ENCODE measurements around the gene ATRIP.
"Not testable (repeated sequence)": the region's sequence is repeated elsewhere in the genome, so short reads cannot be mapped to it uniquely, and the experiment has no call there.

The ATRIP gene

DNA sequence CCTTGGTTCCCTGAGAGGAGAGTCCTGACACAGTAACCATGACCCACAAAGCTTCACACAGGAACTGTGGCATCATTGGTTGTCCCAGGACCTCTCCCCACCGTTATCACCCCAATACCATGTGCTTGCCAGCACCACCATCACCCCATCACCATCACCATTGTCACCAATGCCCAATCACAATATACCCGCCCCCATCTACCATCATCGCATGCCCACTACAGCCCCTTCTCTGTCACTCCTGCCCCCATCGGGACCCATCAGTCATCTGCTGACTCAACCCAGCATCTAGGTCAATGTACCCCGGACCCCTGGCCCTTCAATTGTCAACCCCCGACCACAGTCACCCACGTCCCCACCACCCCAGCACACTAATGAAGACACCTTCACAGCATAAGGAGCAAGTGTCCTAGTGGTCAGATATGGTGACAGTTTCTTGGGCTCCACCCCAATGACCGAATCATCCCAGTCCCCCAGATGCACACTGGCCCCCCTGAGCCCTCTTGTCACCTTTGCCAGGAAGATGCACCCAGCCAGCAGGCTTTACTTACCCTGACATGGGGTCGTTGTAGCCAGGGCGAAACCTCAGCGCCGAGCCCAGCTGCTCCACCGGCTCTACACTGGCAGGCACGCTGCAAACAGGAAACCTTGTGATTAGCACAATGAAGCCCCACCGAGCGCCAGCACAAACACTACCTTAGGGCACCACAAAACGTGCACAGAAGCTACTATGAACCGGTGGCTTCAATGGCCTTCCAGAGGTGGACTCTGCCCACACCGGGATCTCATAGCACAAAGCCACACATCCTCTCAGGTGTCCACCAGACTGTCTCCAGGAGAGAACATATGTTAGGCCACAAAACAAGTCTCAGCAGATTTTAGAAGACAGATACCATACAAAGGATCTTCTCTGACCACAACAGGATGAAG lies 32.4 kb downstream of the ATRIP start:
- H3K4me3 ChIP-seq (ENCODE audit: low read length): no peak overlapping the region
- DNase-seq (ENCODE audit: low read depth, low spot score): no peak
- no peaks in the 10 kb centered on the region for H3K27me3 ChIP-seq (ENCODE audit: control insufficient read depth, insufficient read depth, low read length)
- H3K36me3 ChIP-seq (ENCODE audit: control insufficient read depth, insufficient read depth, low read length): no peaks in the 10 kb centered on the region
- peaks cover 8% of the 10 kb centered on the region for H3K4me1 ChIP-seq (ENCODE audit: control insufficient read depth, insufficient read depth, low read length)
- no peaks in the 10 kb centered on the region for H3K9me3 ChIP-seq (ENCODE audit: control insufficient read depth, insufficient read depth, low read length)
- no peak overlapping the region for H3K27ac ChIP-seq (ENCODE audit: low read length)
- no CpG with 5 or more reads among the region's 19 CpGs for WGBS (ENCODE audit: insufficient coverage, insufficient read length)

DNA sequence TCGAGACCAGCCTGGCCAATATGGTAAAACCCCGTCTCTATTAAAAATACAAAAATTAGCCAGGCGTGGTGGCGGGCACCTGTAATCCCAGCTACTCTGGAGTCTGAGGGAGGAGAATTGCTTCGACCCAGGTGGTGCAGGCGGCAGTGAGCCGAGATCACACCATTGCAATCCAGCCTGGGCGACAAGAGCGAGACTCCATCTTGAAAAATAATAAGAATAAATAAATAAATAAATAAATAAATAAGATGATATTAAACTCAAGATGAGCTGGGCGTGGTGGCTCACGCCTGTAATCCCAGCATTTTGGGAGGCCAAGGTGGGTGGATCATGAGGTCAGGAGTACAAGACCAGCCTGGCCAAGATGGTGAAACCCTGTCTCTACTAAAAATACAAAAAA lies 34.4 kb downstream of the ATRIP start:
- H3K4me3 ChIP-seq (ENCODE audit: low read length); H3K36me3 ChIP-seq (ENCODE audit: control insufficient read depth, insufficient read depth, low read length); H3K27ac ChIP-seq (ENCODE audit: low read length); H3K27me3 ChIP-seq (ENCODE audit: control insufficient read depth, insufficient read depth, low read length); H3K4me1 ChIP-seq (ENCODE audit: control insufficient read depth, insufficient read depth, low read length); DNase-seq (ENCODE audit: low read depth, low spot score); H3K9me3 ChIP-seq (ENCODE audit: control insufficient read depth, insufficient read depth, low read length): not testable (repeated sequence)
- no CpG with 5 or more reads among the region's 11 CpGs for WGBS (ENCODE audit: insufficient coverage, insufficient read length)

DNA sequence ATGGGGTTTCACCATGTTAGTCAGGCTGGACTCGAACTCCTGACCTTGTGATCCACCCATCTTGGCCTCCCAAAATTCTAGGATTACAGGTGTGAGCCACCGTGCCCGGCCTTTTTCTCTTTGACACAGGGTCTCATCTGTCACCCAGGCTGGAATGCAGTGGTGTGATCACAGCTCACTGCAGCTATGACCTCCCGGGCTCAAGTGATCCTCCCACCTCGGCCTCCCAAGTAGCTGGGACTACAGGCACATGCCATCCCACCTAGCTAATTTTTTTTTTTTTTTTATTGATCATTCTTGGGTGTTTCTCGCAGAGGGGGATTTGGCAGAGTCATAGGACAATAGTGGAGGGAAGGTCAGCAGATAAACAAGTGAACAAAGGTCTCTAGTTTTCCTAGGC lies 36.3 kb downstream of the ATRIP start:
- not testable (repeated sequence) for H3K9me3 ChIP-seq (ENCODE audit: control insufficient read depth, insufficient read depth, low read length); H3K4me3 ChIP-seq (ENCODE audit: low read length); H3K27ac ChIP-seq (ENCODE audit: low read length); H3K27me3 ChIP-seq (ENCODE audit: control insufficient read depth, insufficient read depth, low read length); H3K36me3 ChIP-seq (ENCODE audit: control insufficient read depth, insufficient read depth, low read length); H3K4me1 ChIP-seq (ENCODE audit: control insufficient read depth, insufficient read depth, low read length); DNase-seq (ENCODE audit: low read depth, low spot score)
- WGBS (ENCODE audit: insufficient coverage, insufficient read length): no CpG with 5 or more reads among the region's 6 CpGs

DNA sequence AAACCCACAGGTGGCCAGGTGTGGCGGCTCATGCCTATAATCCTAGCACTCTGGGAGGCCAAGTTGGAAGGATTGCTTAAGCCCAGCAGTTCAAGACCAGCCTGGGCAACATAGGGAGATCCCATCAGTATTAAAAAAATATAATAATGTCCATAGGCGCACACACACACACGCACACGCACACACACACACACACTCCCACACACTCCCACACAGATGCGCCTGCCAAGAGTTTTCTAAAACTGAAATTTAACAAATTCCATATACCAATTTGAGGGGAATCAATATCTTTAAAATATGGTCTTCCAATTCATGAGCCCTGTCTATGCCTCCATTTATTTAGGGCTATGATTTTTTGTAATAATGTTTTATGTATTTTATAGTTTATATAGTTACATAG lies 40.4 kb downstream of the ATRIP start:
- 100% methylated on average over 2 of the region's 5 CpGs for WGBS (ENCODE audit: insufficient coverage, insufficient read length)
- H3K36me3 ChIP-seq (ENCODE audit: control insufficient read depth, insufficient read depth, low read length): no peaks in the 10 kb centered on the region

DNA sequence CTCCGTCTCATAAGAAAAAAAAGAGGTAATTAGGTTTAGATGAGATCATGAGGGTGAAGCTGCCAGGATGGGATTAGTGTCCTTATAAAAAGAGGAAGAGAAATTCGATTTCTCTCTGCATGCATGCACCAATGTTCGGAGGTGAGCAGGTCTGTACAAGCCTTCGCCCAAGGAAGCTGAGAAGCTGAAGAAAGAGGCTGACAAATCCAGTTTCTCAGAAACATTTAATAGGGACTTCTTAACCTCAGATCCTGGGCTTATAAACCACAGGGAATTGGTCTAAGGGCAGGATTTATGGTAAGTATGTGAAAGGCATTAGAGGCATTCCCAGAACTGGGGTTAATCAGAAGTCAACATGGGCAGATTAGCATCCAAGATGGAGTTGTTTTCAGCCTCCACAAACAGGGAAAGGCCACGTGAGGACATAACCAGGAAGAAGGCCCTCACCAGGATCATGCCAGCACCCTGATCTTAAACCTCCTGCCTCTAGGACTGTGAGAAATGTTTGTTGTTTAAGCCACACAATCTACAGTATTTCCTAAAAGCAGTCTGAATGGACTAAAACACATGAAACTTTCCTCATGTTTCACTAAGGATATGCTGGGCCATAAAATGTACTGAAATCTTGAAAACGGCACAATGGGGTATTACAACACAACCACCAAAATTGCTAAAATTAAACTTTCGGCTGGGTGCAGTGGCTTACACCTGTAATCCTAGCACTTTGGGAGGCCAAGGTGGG lies 46.1 kb downstream of the ATRIP start:
- WGBS (ENCODE audit: insufficient coverage, insufficient read length): no CpG with 5 or more reads among the region's 7 CpGs
- no peaks in the 10 kb centered on the region for H3K9me3 ChIP-seq (ENCODE audit: control insufficient read depth, insufficient read depth, low read length)
- no peaks in the 10 kb centered on the region for H3K27me3 ChIP-seq (ENCODE audit: control insufficient read depth, insufficient read depth, low read length)
- no peaks in the 10 kb centered on the region; the same call in 1 of the 2 replicates for H3K4me1 ChIP-seq (ENCODE audit: control insufficient read depth, insufficient read depth, low read length)
- DNase-seq (ENCODE audit: low read depth, low spot score): no peak
- H3K27ac ChIP-seq (ENCODE audit: low read length): no peak overlapping the region
- H3K36me3 ChIP-seq (ENCODE audit: control insufficient read depth, insufficient read depth, low read length): no peaks in the 10 kb centered on the region
- H3K4me3 ChIP-seq (ENCODE audit: low read length): no peak overlapping the region

More for the DNA sequence above, 40.4 kb downstream of the ATRIP start:
- H3K4me3 ChIP-seq (ENCODE audit: low read length): no peak overlapping the region
- no peaks in the 10 kb centered on the region for H3K27me3 ChIP-seq (ENCODE audit: control insufficient read depth, insufficient read depth, low read length)
- no peak overlapping the region for H3K27ac ChIP-seq (ENCODE audit: low read length)
- no peaks in the 10 kb centered on the region; the same call in 1 of the 2 replicates for H3K9me3 ChIP-seq (ENCODE audit: control insufficient read depth, insufficient read depth, low read length)
- H3K4me1 ChIP-seq (ENCODE audit: control insufficient read depth, insufficient read depth, low read length): no peaks in the 10 kb centered on the region; the same call in 1 of the 2 replicates
- DNase-seq (ENCODE audit: low read depth, low spot score): no peak

DNA sequence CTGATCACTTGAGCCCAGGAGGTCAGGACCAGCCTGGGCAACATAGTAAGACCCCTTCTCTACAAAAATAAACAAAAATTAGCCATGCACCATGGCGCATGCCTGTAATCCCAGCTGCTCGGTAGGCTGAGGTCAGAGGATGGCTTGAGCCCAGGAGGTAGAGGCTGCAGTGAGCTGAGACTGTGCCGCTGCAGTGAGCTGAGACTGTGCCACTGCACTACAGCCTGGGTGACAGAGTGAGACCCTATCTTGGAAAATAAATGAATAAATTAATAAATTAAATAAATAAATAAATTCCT lies 46.6 kb downstream of the ATRIP start:
- DNase-seq (ENCODE audit: low read depth, low spot score): no peak
- H3K36me3 ChIP-seq (ENCODE audit: control insufficient read depth, insufficient read depth, low read length): no peaks in the 10 kb centered on the region
- WGBS (ENCODE audit: insufficient coverage, insufficient read length): no CpG with 5 or more reads among the region's 3 CpGs
- H3K27me3 ChIP-seq (ENCODE audit: control insufficient read depth, insufficient read depth, low read length): no peaks in the 10 kb centered on the region
- H3K27ac ChIP-seq (ENCODE audit: low read length): no peak overlapping the region
- no peak overlapping the region for H3K4me3 ChIP-seq (ENCODE audit: low read length)
- H3K9me3 ChIP-seq (ENCODE audit: control insufficient read depth, insufficient read depth, low read length): no peaks in the 10 kb centered on the region
- H3K4me1 ChIP-seq (ENCODE audit: control insufficient read depth, insufficient read depth, low read length): no peaks in the 10 kb centered on the region; the same call in 1 of the 2 replicates

DNA sequence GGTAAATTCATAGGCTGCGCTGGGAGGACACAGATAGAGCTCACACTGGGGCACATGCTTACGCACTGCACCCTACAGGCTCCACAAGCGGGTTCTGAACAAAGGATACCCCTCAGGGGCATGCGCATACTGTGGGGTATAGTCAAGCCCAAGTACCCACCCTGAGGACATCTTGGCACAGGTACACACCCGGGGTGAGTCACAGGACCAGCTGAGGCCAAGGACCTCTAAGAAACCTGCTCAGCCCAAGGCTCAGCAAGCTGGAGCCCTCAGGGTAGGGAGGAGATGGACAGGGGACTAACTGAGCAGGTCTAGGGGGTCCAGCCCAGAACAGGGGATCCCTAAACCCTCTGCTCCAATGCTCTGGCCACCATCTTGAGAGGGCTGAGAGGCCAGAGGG lies 54.1 kb downstream of the ATRIP start:
- no peak for DNase-seq (ENCODE audit: low read depth, low spot score)
- Histone ChIP-seq H3K9me3 (ENCODE audit: control insufficient read depth, insufficient read depth, low read length) (no peaks in the 10 kb centered on the region), H3K27ac (ENCODE audit: low read length) (no peak overlapping the region), H3K4me1 (ENCODE audit: control insufficient read depth, insufficient read depth, low read length) (peaks cover 8% of the 10 kb centered on the region), H3K36me3 (ENCODE audit: control insufficient read depth, insufficient read depth, low read length) (no peaks in the 10 kb centered on the region), H3K27me3 (ENCODE audit: control insufficient read depth, insufficient read depth, low read length) (no peaks in the 10 kb centered on the region), H3K4me3 (ENCODE audit: low read length) (no peak overlapping the region)
- WGBS (ENCODE audit: insufficient coverage, insufficient read length): no CpG with 5 or more reads among the region's 5 CpGs

DNA sequence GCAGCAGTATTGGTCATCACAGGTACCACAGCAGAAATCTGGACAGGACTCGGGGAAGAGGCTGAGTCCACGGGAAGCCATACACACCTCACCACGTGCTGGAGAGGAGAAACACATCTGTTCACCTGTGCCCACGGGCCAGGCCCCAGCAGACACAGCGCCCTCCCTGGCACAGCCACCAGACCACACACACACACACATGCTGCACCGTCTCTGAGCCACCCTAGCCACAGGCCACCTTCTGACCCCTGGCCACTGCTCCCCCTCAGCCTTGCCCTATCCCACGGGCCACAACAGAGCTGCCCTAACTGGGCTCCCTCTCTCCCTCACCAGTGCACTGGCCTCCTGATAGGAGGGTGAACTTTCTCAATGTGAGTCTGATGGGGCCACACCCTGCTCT lies 54.7 kb downstream of the ATRIP start:
- no peaks in the 10 kb centered on the region for H3K27me3 ChIP-seq (ENCODE audit: control insufficient read depth, insufficient read depth, low read length)
- no peaks in the 10 kb centered on the region for H3K36me3 ChIP-seq (ENCODE audit: control insufficient read depth, insufficient read depth, low read length)
- H3K4me3 ChIP-seq (ENCODE audit: low read length): no peak overlapping the region; the same call in 1 of the 2 replicates
- no CpG with 5 or more reads among the region's 7 CpGs for WGBS (ENCODE audit: insufficient coverage, insufficient read length)
- no peaks in the 10 kb centered on the region for H3K9me3 ChIP-seq (ENCODE audit: control insufficient read depth, insufficient read depth, low read length)
- DNase-seq (ENCODE audit: low read depth, low spot score): no peak
- H3K27ac ChIP-seq (ENCODE audit: low read length): no peak overlapping the region
- H3K4me1 ChIP-seq (ENCODE audit: control insufficient read depth, insufficient read depth, low read length): peaks cover 8% of the 10 kb centered on the region

DNA sequence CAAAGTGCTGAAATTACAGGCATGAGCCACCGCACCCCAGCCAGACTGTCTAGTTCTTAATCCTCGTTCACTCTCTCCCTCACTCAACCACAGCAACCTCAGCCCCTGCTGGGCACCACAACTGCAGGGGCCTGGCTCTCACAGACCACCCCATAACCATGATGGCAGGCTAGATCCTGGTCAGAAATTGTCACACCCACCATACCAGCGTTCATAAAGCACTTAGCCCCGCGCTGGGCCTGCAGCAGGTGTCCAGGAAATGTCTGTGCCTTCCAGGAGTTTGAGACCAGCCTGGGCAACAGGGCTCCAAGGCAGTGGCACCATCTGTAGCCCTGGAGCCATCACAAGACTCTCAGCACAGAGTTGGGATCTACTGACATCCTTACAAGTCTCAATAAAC lies 55.6 kb downstream of the ATRIP start:
- H3K36me3 ChIP-seq (ENCODE audit: control insufficient read depth, insufficient read depth, low read length): no peaks in the 10 kb centered on the region
- H3K27ac ChIP-seq (ENCODE audit: low read length): no peak overlapping the region
- DNase-seq (ENCODE audit: low read depth, low spot score): no peak
- peaks cover 9% of the 10 kb centered on the region for H3K4me1 ChIP-seq (ENCODE audit: control insufficient read depth, insufficient read depth, low read length)
- no peaks in the 10 kb centered on the region for H3K27me3 ChIP-seq (ENCODE audit: control insufficient read depth, insufficient read depth, low read length)
- H3K4me3 ChIP-seq (ENCODE audit: low read length): no peak overlapping the region
- WGBS (ENCODE audit: insufficient coverage, insufficient read length): no CpG with 5 or more reads among the region's 5 CpGs
- no peaks in the 10 kb centered on the region for H3K9me3 ChIP-seq (ENCODE audit: control insufficient read depth, insufficient read depth, low read length)

DNA sequence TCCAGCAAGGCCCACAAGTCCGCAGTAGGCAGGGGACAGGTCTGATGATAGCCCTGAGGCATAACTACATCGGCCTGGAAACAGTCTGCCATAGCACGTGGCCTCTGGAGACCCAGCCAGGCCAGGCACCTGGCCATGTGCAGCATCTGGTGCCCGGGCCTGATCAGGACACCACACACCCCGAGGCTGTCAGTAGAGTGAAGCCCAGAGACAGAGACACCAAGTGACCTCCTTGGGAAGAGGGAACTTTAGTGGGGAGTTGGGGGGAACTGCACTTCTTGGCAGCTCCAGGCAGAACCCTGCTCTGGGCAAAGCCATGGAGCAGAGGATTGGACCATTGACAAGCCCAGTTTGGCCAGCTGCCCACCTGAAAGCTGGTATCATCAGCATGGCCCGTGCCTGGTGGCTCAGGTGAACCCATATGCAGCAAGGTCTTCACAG lies 56.2 kb downstream of the ATRIP start:
- no CpG with 5 or more reads among the region's 6 CpGs for WGBS (ENCODE audit: insufficient coverage, insufficient read length)
- Histone ChIP-seq H3K27me3 (ENCODE audit: control insufficient read depth, insufficient read depth, low read length) (no peaks in the 10 kb centered on the region), H3K9me3 (ENCODE audit: control insufficient read depth, insufficient read depth, low read length) (no peaks in the 10 kb centered on the region), H3K36me3 (ENCODE audit: control insufficient read depth, insufficient read depth, low read length) (no peaks in the 10 kb centered on the region), H3K27ac (ENCODE audit: low read length) (no peak overlapping the region), H3K4me3 (ENCODE audit: low read length) (no peak overlapping the region), H3K4me1 (ENCODE audit: control insufficient read depth, insufficient read depth, low read length) (peaks cover 12% of the 10 kb centered on the region)
- DNase-seq (ENCODE audit: low read depth, low spot score): no peak
